Activated CD8-positive, alpha-beta memory T cell treated with anti-CD3 and anti-CD28 coated beads for 4 hours (primary cell): ENCODE measurements around the gene EHD2.
"Not testable (repeated sequence)": the region's sequence is repeated elsewhere in the genome, so short reads cannot be mapped to it uniquely, and the experiment has no call there.

ENCODE experiments used
- DNase-seq, 2 donors: peaks; one replicate each; pipeline ENCODE4 v3.0.0-alpha.2; 2020; ENCODE audit warnings: low read depth in 2 of 2

The EHD2 gene, protein sequence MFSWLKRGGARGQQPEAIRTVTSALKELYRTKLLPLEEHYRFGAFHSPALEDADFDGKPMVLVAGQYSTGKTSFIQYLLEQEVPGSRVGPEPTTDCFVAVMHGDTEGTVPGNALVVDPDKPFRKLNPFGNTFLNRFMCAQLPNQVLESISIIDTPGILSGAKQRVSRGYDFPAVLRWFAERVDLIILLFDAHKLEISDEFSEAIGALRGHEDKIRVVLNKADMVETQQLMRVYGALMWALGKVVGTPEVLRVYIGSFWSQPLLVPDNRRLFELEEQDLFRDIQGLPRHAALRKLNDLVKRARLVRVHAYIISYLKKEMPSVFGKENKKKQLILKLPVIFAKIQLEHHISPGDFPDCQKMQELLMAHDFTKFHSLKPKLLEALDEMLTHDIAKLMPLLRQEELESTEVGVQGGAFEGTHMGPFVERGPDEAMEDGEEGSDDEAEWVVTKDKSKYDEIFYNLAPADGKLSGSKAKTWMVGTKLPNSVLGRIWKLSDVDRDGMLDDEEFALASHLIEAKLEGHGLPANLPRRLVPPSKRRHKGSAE

DNA sequence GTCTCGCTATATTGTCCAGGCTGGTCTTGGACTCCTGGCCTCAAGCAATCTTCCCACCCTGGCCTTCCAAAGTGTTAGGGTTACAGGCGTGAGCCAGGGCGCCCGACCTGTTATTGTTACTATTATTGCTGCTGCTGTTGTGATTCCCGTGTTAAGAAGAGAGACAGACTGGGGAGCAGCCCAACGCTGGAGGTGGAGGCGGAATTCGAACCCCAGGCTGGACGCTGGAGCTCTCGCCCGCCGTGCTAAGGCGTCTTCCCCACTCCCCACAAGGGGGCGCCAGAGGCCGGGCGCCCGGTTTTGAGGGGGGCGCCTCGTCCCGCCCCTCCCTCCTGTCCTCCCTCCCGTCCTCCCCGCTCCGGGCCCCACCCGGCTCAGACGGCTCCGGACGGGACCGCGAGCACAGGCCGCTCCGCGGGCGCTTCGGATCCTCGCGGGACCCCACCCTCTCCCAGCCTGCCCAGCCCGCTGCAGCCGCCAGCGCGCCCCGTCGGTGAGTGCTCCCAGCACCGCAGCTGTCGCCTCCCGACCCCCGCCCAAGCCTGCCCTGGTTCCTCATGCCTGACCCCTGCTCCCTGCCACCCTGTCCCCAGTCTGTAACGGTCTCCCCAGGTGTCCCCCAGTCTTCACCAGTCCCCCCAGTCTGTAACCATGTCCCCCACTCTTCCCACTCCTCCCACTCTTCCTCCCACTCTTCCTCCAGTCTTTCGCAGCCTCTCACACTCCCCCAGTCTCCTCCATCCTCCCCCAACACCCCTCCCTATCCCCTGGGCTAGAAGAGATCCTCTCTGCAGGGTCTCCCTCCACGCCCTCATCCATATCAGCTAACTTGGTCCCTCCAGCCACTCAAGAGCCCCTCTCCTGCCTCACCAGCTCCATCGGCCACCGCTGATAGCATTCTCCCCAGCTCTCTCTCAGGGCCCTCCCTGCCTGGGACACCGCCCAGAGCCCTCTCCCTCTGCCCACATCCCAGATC lies at the start of gene EHD2:
Gene EHD2, plus strand, starts transcription at position 377 of the 976 bp plus-strand sequence. CDS start 3,191 bp downstream, outside the sequence.
- DNase-seq, result no peak

DNA sequence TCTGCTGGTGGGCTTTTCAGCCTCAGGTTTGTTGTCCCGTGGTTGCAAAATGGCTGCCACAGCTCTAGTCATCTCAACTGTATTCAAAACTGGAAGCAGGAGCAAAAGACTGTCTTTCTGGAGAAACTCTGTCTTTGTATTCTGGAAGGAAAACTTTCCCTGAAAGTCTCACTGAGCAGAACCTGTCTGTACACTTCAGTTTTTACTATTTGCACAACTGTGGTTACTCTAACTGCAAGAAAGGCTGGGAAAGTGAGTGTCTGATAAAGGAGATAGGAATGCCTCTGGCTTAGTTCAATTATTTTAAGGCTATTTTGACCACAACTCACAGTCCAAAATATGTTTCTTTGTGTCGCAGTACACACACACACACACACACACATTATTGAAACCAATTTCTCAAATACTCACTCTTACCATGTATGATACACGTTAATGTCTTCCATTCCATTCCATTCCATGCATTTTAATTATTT lies 49.7 kb upstream of the EHD2 start:
- DNase-seq, result no peak

DNA sequence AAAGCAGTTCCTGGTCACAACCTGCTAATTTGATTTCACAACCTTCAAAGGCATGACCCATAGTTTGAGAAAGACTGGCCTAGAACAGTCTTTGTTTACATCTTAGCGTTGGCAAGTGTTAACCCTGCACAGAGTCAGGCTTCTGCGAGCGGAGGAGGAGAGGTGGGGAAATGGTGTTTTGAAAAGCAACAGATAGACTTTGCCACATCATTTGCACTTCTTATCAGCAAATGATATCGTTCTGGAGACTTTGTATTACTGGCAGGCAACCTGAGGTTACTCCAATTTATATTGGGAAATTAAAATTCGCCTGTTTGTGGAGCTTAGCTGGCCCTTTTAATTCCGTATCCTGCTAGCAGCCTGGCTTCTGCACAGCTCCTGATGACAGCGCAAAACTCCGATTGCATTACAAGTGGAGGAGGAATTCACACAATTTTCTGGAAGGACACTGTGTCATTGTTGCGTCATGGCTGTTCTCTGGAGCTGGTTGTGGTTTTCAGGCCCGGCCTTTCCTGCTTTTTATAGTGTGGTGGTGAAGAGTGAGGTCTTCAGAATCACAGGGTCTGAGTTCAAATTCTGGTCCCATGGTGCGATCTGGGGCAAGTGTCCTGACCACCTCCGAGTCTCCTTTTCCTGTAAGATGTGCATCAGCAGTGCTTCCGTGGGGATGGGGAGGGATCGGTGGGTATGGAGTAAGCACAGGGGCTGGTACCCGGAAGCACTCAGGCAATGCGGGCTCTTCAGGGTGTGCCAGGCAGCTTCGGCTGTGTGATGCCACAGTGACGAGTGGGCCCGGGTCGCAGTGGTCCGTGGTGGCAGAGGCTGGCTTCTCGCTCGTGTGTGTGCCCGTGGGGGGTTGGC lies 49.1 kb upstream of the EHD2 start:
- DNase-seq, result no peak

DNA sequence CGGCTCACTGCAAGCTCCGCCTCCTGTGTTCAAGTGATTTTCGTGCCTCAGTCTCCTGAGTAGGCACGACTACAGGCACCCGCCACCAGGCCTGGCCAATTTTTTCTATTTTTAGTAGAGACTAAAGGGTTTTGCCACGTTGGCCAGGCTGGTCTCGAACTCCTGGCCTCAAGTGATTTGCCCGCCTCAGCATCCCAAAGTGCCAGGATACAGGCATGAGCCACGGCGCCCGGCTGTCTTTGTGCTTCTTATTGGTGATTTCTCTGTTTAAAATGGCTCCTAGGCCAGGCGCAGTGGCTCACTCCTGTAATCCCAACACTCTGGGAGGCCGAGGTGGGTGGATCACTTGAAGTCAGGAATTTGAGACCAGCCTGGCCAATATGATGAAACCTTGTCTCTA lies 44.7 kb upstream of the EHD2 start:
- not testable (repeated sequence) for DNase-seq

DNA sequence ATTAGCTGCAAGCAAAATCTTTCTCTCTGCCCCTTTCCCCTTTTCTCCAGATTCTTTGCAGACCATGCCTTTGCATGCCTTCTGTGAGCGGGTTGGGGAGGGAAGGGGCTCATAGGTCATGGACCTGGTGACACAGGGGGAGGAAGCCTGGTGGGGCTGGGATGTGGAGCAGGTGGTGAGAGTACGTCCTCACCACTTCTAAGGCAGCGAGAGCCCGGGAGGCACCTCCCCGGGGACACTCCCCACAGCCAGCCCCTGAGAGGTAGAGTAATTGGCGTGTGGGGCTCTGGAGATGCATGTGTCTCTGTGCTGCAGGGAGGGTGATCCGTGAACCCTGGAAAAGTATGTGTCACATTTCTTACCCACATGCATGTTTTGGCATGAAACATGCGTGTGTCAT lies 42.5 kb upstream of the EHD2 start:
- no peak for DNase-seq

DNA sequence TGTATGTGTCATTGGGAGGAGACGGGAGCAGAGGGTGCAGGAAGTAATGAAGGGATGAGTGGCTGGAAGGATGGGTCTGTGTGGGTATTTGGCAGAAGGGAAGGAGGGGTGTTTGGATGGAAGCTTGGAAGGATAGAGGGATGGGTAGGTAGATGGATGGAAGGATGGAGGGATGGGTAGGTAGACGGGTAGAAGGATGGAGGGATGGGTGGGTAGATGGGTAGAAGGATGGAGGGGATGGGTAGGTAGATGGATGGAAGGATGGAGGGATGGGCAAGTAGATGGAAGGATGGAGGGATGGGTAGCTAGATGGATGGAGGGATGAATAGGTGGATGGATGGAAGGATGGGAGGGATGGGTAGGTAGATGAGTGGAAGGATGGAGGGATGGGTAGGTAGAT lies 41.7 kb upstream of the EHD2 start:
- DNase-seq, result no peak

DNA sequence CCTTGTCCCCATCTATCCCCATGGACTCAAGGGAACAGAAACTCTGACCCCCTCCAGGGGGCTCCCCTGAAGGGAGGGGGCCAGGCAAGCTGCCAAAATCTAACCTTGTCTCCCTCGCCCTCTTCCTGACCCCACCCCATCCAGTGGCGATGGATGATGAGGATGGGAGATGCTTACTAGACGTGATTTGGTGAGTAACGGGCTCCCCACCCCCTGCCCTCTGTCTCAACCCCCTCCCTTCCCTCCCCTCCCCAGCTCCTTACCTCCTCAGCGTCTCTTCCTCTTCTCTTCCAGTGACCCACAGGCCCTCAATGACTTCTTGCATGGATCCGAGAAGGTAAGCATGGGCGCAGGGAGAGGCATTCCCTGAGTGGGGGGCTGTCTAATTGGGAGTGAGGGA lies 39.8 kb upstream of the EHD2 start:
- DNase-seq, result no peak

DNA sequence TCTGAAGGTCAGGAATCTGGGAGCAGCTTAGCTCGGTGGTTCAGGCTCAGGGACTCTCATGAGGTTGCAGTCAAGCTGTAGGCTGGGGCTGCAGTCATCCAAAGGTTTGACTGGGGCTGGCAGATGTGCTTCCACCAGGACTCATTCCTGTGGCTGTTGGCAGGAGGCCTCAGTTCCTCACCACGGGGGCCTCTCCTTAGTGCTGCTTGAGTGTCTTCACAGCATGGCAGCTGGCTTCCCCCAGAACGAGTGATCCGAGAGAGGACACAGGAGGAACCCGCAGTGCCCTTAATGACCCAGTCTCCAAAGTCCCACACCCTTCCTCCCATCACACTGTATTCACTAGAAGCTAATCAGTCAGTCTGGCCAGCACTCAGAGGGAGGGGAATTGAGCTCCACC lies 38.7 kb upstream of the EHD2 start:
- no peak for DNase-seq

DNA sequence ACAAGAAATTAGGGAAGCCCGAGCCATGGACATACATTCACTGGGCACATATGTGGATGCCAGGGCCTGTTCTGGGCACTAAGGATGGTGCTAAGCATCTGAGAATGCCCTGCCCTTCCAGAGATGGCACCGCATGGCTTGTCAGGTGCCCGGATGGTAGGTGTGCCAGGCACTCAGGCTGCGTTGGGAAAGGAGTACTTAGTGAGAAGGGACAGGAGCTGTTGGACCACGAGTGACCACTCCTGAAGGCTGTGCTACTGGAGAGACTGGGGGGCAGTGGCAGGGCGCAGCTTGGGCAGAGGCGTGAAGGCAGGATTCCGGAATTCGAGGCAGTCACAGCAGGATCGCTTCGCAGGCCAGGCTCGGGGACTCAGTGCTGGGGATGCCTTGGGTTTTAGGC lies 38.0 kb upstream of the EHD2 start:
- DNase-seq, result no peak

DNA sequence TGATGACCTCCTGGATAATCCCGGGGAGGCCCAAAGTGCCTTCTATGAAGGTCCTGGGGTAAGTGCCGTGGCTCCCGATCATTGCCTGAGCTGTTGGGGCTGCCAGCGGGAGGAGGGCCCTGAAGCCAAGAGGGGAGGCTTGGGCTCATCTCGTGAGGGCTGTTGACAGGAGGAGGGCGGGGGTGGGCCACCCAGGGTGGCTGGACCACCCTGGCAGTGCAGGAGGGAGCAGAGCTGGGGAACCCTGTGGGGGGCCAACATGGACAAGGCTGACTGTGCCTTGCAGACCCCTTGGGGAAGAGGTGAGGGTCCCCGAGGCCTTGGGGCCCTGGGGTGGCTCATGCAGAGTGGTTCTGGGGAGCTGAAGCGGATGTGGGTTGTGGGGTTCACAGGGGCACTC lies 37.4 kb upstream of the EHD2 start:
- DNase-seq, result no peak

DNA sequence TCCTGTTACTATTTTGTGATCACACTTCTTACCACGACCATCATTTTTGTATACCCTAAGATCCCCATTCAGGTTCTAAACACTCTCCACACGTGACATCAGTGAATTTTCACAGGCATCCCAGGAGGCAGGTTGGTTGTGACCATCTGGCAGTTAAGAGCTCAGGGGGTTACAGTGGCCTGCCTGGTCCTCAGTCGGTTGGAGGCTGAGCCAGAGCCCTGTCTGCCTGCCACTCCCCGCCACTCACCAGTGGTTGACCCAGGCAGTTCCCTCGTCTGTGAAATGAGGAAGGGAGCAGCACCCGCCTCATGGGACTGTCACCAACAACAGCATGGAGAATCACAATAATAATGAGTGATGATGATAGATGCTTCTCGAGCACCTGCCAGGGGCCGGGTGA lies 36.4 kb upstream of the EHD2 start:
- no peak for DNase-seq

DNA sequence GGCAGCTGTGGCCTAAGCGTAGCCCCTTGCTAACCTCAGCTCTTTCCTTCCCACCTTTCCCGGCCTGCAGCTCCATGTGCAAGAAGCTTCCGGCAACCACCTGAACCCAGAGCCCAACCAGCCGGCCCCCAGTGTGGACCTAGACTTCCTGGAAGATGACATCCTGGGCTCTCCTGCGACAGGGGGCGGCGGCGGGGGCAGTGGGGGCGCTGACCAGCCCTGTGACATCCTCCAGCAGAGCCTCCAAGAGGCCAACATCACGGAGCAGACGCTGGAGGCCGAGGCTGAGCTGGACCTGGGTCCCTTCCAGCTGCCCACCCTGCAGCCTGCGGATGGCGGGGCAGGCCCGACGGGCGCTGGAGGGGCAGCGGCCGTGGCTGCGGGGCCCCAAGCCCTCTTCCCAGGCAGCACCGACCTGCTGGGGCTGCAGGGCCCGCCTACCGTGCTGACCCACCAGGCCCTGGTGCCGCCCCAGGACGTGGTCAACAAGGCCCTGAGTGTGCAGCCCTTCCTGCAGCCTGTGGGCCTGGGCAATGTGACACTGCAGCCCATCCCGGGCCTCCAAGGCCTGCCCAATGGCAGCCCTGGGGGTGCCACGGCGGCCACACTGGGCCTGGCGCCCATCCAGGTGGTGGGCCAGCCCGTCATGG lies 33.8 kb upstream of the EHD2 start:
- no peak for DNase-seq

DNA sequence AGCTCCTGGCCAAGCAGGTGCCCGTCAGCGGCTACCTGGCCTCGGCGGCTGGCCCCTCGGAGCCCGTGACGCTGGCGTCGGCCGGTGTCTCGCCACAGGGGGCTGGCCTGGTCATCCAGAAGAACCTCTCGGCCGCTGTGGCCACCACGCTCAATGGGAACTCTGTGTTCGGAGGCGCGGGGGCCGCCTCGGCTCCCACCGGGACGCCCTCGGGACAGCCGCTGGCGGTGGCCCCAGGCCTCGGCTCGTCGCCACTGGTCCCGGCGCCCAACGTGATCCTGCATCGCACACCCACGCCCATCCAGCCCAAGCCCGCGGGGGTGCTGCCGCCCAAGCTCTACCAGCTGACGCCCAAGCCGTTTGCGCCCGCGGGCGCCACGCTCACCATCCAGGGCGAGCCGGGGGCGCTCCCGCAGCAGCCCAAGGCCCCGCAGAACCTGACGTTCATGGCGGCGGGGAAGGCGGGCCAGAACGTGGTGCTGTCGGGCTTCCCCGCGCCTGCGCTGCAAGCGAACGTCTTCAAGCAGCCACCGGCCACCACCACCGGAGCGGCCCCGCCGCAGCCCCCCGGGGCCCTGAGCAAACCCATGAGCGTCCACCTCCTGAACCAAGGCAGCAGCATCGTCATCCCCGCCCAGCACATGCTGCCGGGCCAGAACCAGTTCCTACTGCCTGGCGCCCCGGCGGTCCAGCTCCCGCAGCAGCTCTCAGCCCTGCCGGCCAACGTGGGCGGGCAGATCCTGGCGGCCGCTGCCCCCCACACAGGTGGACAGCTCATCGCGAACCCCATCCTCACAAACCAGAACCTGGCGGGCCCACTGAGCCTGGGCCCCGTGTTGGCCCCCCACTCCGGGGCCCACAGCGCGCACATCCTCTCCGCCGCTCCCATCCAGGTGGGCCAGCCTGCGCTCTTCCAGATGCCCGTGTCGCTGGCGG lies 33.0 kb upstream of the EHD2 start:
- no peak for DNase-seq

DNA sequence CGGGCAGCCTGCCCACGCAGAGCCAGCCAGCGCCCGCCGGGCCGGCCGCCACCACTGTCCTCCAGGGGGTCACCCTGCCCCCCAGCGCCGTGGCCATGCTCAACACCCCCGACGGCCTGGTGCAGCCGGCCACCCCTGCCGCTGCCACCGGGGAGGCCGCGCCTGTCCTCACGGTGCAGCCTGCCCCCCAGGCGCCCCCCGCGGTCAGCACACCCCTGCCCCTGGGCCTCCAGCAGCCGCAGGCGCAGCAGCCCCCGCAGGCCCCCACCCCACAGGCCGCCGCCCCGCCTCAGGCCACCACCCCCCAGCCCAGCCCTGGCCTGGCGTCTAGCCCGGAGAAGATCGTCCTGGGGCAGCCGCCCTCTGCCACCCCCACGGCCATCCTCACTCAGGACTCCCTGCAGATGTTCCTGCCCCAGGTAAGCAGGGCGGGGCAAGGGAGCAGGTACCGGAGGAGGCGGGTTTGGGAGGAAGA lies 32.3 kb upstream of the EHD2 start:
- no peak for DNase-seq

DNA sequence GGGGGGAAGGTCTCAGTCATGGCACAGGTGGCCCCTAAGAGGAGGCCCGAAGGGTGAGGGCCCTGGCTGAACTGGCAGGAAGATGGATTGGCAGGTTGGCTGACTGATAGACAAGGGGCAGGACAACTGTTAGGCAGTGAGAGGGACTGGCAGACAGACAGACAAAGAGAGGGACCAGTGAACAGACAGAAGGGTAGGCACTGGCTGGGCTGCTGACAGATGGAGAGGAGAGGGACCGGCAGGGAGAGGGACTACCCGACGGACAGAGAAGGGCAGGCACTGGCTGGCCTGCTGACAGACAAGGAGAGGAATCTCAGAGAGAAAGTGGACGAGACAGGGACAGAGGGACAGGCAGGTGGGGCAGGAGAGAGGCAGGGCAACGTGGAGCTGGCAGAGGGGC lies 31.8 kb upstream of the EHD2 start:
- DNase-seq, result no peak

DNA sequence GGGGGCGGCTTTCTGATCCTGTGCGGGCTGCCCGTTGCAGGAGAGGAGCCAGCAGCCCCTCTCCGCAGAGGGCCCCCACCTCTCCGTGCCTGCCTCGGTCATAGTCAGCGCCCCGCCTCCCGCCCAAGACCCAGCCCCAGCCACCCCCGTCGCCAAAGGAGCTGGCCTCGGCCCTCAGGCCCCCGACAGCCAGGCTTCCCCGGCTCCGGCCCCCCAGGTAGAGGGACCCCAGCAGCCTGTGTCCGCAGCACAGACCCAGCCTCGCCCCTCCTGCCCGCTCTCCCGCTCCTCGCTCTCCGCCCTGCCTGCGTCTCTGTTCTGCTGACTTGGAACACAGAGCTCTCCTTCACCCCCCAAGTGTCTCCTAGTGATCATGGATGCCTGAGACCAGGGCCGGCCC lies 31.3 kb upstream of the EHD2 start:
- DNase-seq, result no peak

DNA sequence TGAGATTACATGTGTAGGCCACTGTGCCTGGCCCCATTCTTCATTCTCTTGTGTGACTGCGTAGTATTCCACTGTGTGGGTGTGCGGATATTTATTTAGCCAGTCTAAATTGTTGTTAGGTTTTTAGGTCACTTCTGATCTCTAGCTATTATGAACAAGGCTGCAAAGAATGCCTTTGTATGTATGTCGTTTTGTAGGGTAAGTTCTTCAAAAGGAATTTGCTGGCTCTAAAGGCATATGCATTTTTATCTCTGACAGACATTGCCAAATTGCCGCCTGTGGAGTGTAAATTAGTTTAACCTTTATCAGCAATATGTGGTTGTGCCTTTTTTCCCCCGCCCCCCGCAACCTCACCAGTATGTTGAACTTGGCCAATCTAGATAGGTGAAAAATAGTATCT lies 30.3 kb upstream of the EHD2 start:
- no peak for DNase-seq

DNA sequence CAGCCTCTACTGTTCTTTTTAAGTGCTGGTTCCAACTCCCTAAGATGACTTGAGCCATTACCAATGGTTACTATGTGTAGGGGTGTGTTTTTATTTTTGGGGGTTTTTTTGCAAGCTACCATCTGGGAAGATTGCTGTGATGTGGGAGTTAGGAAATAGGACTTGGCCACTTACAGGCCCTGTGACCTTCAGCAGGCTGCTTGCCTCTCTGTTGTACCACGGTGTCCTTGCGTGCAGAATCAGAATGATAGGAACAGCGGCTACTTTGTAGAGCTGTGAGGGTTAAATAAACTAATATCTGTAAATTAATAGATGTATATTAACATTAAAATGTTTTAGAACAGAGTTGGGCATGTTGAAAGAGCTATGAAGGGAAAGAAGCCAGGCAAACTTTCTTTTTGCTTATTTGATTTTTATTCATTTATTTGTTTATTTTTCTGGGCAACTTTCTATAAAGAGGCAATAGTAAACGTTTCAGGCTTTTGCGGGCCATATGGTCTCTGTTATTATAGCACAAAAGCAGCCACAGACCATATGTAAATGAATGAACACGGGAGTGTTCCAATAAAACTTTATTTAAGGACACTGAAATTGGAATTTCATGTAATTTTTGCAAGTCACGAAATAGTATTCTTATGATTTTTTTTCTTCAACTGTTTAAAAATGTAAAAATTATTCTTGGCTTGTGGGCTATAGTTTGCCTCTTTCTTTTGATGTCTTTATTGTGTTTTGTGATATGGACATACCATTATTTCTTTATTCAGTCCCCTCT lies 26.4 kb upstream of the EHD2 start:
- no peak for DNase-seq

DNA sequence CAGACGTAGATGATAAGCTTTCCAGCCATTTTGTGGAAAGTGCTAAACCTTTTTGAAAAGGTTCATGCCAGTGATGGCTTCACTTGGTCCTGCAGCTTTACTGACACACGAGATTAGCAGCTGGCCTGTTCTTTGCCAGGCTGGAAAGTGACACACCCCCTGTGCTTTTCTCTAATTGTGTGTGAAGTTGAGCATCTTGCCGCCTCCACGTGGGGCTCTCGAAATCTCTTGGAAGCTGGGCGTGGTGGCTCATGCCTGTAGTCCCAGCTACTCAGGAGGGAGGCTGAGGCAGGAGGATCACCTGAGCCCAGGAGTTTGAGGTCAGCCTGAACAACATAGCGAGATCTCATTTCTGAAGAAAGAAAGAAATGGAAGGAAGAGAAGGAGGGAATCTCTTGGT lies 25.3 kb upstream of the EHD2 start:
- no peak for DNase-seq
